WTC11 (cell line): Measurements from ENCODE around the gene HTT-AS. TPM values are rescaled to one million over a fixed set of nuclear protein-coding genes. Genes with fewer than 3 reads are reported as not detected.

Experiments
- ATAC-seq: fragments of 200-7000 bp; cut with Tn5 transposase; 2 replicates; pipeline ENCODE4 v1.10.0; 2021; ENCODE audit warnings: mild to moderate bottlenecking, moderate library complexity
- CTCF ChIA-PET: fragments of 300-600 bp; sonication (Branson Sonifier 250); formaldehyde crosslinking; loops from one replicate; lab custom pipeline; 2021; ENCODE audit warnings: antibody characterized with exemption; lab: Charles Lee
- POLR2A ChIA-PET: fragments of 350-600 bp; sonication (Branson Sonifier 250); formaldehyde crosslinking; loops from one replicate; lab custom pipeline; 2021; ENCODE audit warnings: antibody characterized with exemption; lab: Charles Lee
- DNase-seq: peaks from one replicate; pipeline ENCODE4 v3.0.0; 2021; ENCODE audit warnings: low spot score
- H3K27ac Mint-ChIP-seq: 2 replicates; pipeline ENCODE4 v1.8.0; 2021; ENCODE audit warnings: mixed read lengths
- H3K27me3 Mint-ChIP-seq: 2 replicates; pipeline ENCODE4 v1.8.0; 2021; ENCODE audit warnings: low read depth, mild to moderate bottlenecking, moderate library complexity, mixed read lengths
- H3K36me3 Mint-ChIP-seq: 2 replicates; pipeline ENCODE4 v1.8.0; 2021; ENCODE audit warnings: mixed read lengths
- H3K4me1 Mint-ChIP-seq: 2 replicates; pipeline ENCODE4 v1.8.0; 2022; ENCODE audit warnings: mixed read lengths
- H3K4me3 Mint-ChIP-seq: 2 replicates; pipeline ENCODE4 v1.8.0; 2021; ENCODE audit warnings: mild to moderate bottlenecking, moderate library complexity, mixed read lengths
- H3K9me3 Mint-ChIP-seq: 2 replicates; pipeline ENCODE4 v1.8.0; 2021; ENCODE audit warnings: mixed read lengths
- CBFB ChIP-seq: sonication (generic); formaldehyde crosslinking; IDR thresholded peaks from 2 replicates; pipeline ENCODE4 v1.8.1; 2022; ENCODE audit warnings: mild to moderate bottlenecking, low read depth, missing genetic modification reagents
- CREM ChIP-seq: sonication (generic); formaldehyde crosslinking; IDR thresholded peaks from 2 replicates; pipeline ENCODE4 v1.8.1; 2022; ENCODE audit warnings: mild to moderate bottlenecking, missing genetic modification reagents, moderate library complexity
- EMX1 ChIP-seq: fragments of 250-450 bp; sonication (Bioruptor Pico); IDR thresholded peaks from 2 replicates; pipeline ENCODE4 v1.8.0; 2021; ENCODE audit warnings: mild to moderate bottlenecking
- FOXP1 ChIP-seq: sonication (generic); formaldehyde crosslinking; IDR thresholded peaks from 2 replicates; pipeline ENCODE4 v1.8.0; 2022; ENCODE audit warnings: missing genetic modification reagents, mild to moderate bottlenecking, moderate library complexity, borderline replicate concordance
- HMGA2 ChIP-seq: fragments of 250-450 bp; sonication (Bioruptor Pico); IDR thresholded peaks from 2 replicates; pipeline ENCODE4 v1.4.0; 2021; ENCODE audit warnings: mild to moderate bottlenecking, moderate library complexity
- JUN ChIP-seq: sonication (generic); formaldehyde crosslinking; IDR thresholded peaks from 2 replicates; pipeline ENCODE4 v1.8.0; 2023; ENCODE audit warnings: mild to moderate bottlenecking, missing genetic modification reagents
- KAT7 ChIP-seq: sonication (generic); formaldehyde crosslinking; IDR thresholded peaks from 2 replicates; pipeline ENCODE4 v1.8.1; 2023; ENCODE audit warnings: missing genetic modification reagents, mild to moderate bottlenecking, borderline replicate concordance
- SMAD3 ChIP-seq: sonication (generic); formaldehyde crosslinking; IDR thresholded peaks from 2 replicates; pipeline ENCODE4 v1.8.0; 2022; ENCODE audit warnings: missing genetic modification reagents, mild to moderate bottlenecking, borderline replicate concordance
- SOX15 ChIP-seq: fragments of 250-450 bp; sonication (Bioruptor Pico); IDR thresholded peaks from 2 replicates; pipeline ENCODE4 v1.9.0; 2021; ENCODE audit warnings: mild to moderate bottlenecking
- SP1 ChIP-seq: sonication (generic); formaldehyde crosslinking; conservative IDR thresholded peaks from 2 replicates; pipeline ENCODE4 v1.8.1; 2022; ENCODE audit warnings: missing genetic modification reagents
- TP53 ChIP-seq: sonication (generic); formaldehyde crosslinking; IDR thresholded peaks from 2 replicates; pipeline ENCODE4 v1.8.1; 2023; ENCODE audit warnings: mild to moderate bottlenecking, missing genetic modification reagents
- ZNF138 ChIP-seq: sonication (generic); formaldehyde crosslinking; conservative IDR thresholded peaks from 2 replicates; pipeline ENCODE4 v1.8.1; 2022; ENCODE audit warnings: mild to moderate bottlenecking, moderate library complexity, missing genetic modification reagents
- ZNF232 ChIP-seq: sonication (generic); formaldehyde crosslinking; IDR thresholded peaks from 2 replicates; pipeline ENCODE4 v1.8.0; 2022; ENCODE audit warnings: mild to moderate bottlenecking, missing genetic modification reagents
- ZNF263 ChIP-seq: sonication (generic); formaldehyde crosslinking; IDR thresholded peaks from 2 replicates; pipeline ENCODE4 v1.8.1; 2022; ENCODE audit warnings: low read depth, mild to moderate bottlenecking, moderate library complexity, missing genetic modification reagents
- ZNF416 ChIP-seq: fragments of 250-450 bp; sonication (Bioruptor Pico); IDR thresholded peaks from 2 replicates; pipeline ENCODE4 v1.9.0; 2021; ENCODE audit warnings: mild to moderate bottlenecking, inconsistent platforms
- total RNA-seq: library from RNA; stranded (reverse); gene quantifications from 3 replicates; pipeline ENCODE4 v1.2.3, GENCODE V29; 2021
- TF ChIP-seq, protein P1 (sequence below): sonication (generic); formaldehyde crosslinking; IDR thresholded peaks from 2 replicates; pipeline ENCODE4 v1.8.0; 2023; ENCODE audit warnings: mild to moderate bottlenecking, missing genetic modification reagents
- TF ChIP-seq, protein P2 (sequence below): sonication (generic); formaldehyde crosslinking; IDR thresholded peaks from 2 replicates; pipeline ENCODE4 v1.8.0; 2023; ENCODE audit warnings: missing genetic modification reagents, mild to moderate bottlenecking, borderline replicate concordance
- TF ChIP-seq, protein P3 (sequence below): sonication (generic); formaldehyde crosslinking; IDR thresholded peaks from 2 replicates; pipeline ENCODE4 v1.8.1; 2023; ENCODE audit warnings: mild to moderate bottlenecking, missing genetic modification reagents, moderate library complexity
- TF ChIP-seq, protein P4 (sequence below): sonication (generic); formaldehyde crosslinking; IDR thresholded peaks from 2 replicates; pipeline ENCODE4 v1.8.0; 2023; ENCODE audit warnings: missing genetic modification reagents
- TF ChIP-seq, protein P5 (sequence below): sonication (generic); formaldehyde crosslinking; IDR thresholded peaks from 2 replicates; pipeline ENCODE4 v1.8.0; 2022; ENCODE audit warnings: mild to moderate bottlenecking, missing genetic modification reagents
- TF ChIP-seq, protein P6 (sequence below): fragments of 200-600 bp; IDR thresholded peaks from 2 replicates; pipeline ENCODE4 v1.8.0; 2022; ENCODE audit warnings: antibody characterized with exemption
- TF ChIP-seq, protein P7 (sequence below): sonication (generic); formaldehyde crosslinking; IDR thresholded peaks from 2 replicates; pipeline ENCODE4 v1.8.1; 2022; ENCODE audit warnings: low read depth, missing genetic modification reagents, borderline replicate concordance
- TF ChIP-seq, protein P8 (sequence below): sonication (generic); formaldehyde crosslinking; IDR thresholded peaks from 2 replicates; pipeline ENCODE4 v1.8.1; 2022; ENCODE audit warnings: missing genetic modification reagents, borderline replicate concordance

The HTT-AS gene
- total RNA-seq, 1 experiment from 2014 or later: not detected

DNA sequence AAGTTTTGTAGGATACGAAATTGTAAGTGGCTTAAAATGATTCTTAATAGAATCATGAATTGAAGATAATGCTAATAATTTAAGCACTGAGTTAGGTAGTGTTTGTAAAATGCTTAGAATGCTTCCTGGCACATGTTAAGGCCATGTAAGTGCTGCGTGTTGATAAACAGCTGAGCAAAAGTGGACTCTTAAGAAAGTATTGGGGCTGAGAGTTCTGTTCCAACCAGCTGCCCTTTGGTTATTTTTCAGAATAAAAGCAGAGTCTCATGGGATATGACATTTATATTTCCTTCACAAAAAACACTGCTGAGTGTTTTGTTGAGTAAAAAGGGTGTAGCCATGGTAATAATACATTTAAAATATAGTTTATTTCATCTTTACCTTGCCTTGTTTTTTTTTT is 42.6 kb upstream of the HTT-AS start:
- peaks cover 22% of the 10 kb centered on the region for H3K9me3 Mint-ChIP-seq
- CTCF ChIA-PET: no interaction called here

DNA sequence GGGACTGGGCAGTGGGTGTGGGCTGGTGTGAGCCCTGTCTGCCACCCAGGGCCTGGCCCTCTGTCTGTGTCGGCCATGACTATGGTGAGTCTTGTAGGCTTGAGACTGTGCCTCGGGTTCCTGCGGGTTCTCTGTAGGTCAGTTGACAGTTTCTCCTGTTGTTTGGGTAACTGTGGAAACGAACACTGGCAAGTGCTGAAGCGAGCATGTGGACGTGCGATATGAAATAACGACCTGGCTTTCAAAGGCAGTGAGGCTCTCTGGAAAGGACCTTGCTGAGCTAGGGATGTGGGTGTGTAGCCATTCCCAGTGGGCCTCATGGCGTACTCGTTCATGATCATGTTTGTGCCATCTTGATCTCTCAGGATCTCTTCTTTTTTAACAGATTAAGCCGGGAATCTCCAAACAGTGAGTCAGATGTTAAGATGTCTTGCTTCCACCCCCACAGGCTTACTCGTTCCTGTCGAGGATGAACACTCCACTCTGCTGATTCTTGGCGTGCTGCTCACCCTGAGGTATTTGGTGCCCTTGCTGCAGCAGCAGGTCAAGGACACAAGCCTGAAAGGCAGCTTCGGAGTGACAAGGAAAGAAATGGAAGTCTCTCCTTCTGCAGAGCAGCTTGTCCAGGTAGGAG is 41.4 kb upstream of the HTT-AS start:
- DNase-seq (no peak), ATAC-seq (no peak)
- peaks cover 5% of the 10 kb centered on the region; the same call in 1 of the 2 replicates for H3K4me1 Mint-ChIP-seq
- ChIA-PET CTCF (no interaction called here), POLR2A (no interaction called here)
- no peak overlapping the region for H3K27ac Mint-ChIP-seq
- H3K36me3 Mint-ChIP-seq: peaks cover 96% of the 10 kb centered on the region
- no peak overlapping the region for H3K4me3 Mint-ChIP-seq
- H3K9me3 Mint-ChIP-seq: peaks cover 23% of the 10 kb centered on the region
- H3K27me3 Mint-ChIP-seq: no peaks in the 10 kb centered on the region
- no peak for TF ChIP-seq SOX15 (CRISPR knock-in tag)
- TF ChIP-seq, protein P1, sequence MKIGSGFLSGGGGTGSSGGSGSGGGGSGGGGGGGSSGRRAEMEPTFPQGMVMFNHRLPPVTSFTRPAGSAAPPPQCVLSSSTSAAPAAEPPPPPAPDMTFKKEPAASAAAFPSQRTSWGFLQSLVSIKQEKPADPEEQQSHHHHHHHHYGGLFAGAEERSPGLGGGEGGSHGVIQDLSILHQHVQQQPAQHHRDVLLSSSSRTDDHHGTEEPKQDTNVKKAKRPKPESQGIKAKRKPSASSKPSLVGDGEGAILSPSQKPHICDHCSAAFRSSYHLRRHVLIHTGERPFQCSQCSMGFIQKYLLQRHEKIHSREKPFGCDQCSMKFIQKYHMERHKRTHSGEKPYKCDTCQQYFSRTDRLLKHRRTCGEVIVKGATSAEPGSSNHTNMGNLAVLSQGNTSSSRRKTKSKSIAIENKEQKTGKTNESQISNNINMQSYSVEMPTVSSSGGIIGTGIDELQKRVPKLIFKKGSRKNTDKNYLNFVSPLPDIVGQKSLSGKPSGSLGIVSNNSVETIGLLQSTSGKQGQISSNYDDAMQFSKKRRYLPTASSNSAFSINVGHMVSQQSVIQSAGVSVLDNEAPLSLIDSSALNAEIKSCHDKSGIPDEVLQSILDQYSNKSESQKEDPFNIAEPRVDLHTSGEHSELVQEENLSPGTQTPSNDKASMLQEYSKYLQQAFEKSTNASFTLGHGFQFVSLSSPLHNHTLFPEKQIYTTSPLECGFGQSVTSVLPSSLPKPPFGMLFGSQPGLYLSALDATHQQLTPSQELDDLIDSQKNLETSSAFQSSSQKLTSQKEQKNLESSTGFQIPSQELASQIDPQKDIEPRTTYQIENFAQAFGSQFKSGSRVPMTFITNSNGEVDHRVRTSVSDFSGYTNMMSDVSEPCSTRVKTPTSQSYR (CRISPR knock-in tag): no peak
- no peak for TF ChIP-seq KAT7 (CRISPR knock-in tag)
- TF ChIP-seq, protein P2, sequence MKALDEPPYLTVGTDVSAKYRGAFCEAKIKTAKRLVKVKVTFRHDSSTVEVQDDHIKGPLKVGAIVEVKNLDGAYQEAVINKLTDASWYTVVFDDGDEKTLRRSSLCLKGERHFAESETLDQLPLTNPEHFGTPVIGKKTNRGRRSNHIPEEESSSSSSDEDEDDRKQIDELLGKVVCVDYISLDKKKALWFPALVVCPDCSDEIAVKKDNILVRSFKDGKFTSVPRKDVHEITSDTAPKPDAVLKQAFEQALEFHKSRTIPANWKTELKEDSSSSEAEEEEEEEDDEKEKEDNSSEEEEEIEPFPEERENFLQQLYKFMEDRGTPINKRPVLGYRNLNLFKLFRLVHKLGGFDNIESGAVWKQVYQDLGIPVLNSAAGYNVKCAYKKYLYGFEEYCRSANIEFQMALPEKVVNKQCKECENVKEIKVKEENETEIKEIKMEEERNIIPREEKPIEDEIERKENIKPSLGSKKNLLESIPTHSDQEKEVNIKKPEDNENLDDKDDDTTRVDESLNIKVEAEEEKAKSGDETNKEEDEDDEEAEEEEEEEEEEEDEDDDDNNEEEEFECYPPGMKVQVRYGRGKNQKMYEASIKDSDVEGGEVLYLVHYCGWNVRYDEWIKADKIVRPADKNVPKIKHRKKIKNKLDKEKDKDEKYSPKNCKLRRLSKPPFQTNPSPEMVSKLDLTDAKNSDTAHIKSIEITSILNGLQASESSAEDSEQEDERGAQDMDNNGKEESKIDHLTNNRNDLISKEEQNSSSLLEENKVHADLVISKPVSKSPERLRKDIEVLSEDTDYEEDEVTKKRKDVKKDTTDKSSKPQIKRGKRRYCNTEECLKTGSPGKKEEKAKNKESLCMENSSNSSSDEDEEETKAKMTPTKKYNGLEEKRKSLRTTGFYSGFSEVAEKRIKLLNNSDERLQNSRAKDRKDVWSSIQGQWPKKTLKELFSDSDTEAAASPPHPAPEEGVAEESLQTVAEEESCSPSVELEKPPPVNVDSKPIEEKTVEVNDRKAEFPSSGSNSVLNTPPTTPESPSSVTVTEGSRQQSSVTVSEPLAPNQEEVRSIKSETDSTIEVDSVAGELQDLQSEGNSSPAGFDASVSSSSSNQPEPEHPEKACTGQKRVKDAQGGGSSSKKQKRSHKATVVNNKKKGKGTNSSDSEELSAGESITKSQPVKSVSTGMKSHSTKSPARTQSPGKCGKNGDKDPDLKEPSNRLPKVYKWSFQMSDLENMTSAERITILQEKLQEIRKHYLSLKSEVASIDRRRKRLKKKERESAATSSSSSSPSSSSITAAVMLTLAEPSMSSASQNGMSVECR (CRISPR knock-in tag): no peak
- no peak for TF ChIP-seq CREM (CRISPR knock-in tag)
- TF ChIP-seq, protein P3, sequence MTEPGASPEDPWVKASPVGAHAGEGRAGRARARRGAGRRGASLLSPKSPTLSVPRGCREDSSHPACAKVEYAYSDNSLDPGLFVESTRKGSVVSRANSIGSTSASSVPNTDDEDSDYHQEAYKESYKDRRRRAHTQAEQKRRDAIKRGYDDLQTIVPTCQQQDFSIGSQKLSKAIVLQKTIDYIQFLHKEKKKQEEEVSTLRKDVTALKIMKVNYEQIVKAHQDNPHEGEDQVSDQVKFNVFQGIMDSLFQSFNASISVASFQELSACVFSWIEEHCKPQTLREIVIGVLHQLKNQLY (CRISPR knock-in tag): no peak
- no peak for TF ChIP-seq HMGA2
- TF ChIP-seq CBFB (CRISPR knock-in tag): no peak
- no peak for TF ChIP-seq SMAD3 (CRISPR knock-in tag)
- TF ChIP-seq, protein P4, sequence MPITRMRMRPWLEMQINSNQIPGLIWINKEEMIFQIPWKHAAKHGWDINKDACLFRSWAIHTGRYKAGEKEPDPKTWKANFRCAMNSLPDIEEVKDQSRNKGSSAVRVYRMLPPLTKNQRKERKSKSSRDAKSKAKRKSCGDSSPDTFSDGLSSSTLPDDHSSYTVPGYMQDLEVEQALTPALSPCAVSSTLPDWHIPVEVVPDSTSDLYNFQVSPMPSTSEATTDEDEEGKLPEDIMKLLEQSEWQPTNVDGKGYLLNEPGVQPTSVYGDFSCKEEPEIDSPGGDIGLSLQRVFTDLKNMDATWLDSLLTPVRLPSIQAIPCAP (CRISPR knock-in tag): no peak
- TF ChIP-seq, protein P5, sequence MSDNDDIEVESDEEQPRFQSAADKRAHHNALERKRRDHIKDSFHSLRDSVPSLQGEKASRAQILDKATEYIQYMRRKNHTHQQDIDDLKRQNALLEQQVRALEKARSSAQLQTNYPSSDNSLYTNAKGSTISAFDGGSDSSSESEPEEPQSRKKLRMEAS (CRISPR knock-in tag): no peak

More for the DNA sequence above, 42.6 kb upstream of the HTT-AS start:
- H3K4me3 Mint-ChIP-seq: no peak overlapping the region
- H3K36me3 Mint-ChIP-seq: peaks cover 91% of the 10 kb centered on the region
- DNase-seq (no peak), ATAC-seq (no peak)
- peaks cover 2% of the 10 kb centered on the region; the same call in 1 of the 2 replicates for H3K4me1 Mint-ChIP-seq
- H3K27me3 Mint-ChIP-seq: no peaks in the 10 kb centered on the region
- POLR2A ChIA-PET: interaction anchor here (0.8 kb wide), 1 partner anchor 49 kb away, joined by 4 read pairs; no protein-coding TSS in a partner anchor
- TF ChIP-seq FOXP1 (CRISPR knock-in tag) (no peak), JUN (CRISPR knock-in tag) (no peak), ZNF232 (no peak), TP53 (CRISPR knock-in tag) (no peak), SP1 (no peak), ZNF138 (no peak), ZNF263 (CRISPR knock-in tag) (no peak), EMX1 (no peak), ZNF416 (CRISPR knock-in tag) (no peak)
- TF ChIP-seq, protein P6, sequence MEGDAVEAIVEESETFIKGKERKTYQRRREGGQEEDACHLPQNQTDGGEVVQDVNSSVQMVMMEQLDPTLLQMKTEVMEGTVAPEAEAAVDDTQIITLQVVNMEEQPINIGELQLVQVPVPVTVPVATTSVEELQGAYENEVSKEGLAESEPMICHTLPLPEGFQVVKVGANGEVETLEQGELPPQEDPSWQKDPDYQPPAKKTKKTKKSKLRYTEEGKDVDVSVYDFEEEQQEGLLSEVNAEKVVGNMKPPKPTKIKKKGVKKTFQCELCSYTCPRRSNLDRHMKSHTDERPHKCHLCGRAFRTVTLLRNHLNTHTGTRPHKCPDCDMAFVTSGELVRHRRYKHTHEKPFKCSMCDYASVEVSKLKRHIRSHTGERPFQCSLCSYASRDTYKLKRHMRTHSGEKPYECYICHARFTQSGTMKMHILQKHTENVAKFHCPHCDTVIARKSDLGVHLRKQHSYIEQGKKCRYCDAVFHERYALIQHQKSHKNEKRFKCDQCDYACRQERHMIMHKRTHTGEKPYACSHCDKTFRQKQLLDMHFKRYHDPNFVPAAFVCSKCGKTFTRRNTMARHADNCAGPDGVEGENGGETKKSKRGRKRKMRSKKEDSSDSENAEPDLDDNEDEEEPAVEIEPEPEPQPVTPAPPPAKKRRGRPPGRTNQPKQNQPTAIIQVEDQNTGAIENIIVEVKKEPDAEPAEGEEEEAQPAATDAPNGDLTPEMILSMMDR: no peak
- TF ChIP-seq, protein P7, sequence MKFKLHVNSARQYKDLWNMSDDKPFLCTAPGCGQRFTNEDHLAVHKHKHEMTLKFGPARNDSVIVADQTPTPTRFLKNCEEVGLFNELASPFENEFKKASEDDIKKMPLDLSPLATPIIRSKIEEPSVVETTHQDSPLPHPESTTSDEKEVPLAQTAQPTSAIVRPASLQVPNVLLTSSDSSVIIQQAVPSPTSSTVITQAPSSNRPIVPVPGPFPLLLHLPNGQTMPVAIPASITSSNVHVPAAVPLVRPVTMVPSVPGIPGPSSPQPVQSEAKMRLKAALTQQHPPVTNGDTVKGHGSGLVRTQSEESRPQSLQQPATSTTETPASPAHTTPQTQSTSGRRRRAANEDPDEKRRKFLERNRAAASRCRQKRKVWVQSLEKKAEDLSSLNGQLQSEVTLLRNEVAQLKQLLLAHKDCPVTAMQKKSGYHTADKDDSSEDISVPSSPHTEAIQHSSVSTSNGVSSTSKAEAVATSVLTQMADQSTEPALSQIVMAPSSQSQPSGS: no peak
- TF ChIP-seq, protein P8, sequence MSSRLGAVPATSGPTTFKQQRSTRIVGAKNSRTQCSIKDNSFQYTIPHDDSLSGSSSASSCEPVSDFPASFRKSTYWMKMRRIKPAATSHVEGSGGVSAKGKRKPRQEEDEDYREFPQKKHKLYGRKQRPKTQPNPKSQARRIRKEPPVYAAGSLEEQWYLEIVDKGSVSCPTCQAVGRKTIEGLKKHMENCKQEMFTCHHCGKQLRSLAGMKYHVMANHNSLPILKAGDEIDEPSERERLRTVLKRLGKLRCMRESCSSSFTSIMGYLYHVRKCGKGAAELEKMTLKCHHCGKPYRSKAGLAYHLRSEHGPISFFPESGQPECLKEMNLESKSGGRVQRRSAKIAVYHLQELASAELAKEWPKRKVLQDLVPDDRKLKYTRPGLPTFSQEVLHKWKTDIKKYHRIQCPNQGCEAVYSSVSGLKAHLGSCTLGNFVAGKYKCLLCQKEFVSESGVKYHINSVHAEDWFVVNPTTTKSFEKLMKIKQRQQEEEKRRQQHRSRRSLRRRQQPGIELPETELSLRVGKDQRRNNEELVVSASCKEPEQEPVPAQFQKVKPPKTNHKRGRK (CRISPR knock-in tag): no peak
- H3K27ac Mint-ChIP-seq: no peak overlapping the region
